Measurements from ENCODE around the gene HPSE2.

- TF ChIP-seq, protein P1, sequence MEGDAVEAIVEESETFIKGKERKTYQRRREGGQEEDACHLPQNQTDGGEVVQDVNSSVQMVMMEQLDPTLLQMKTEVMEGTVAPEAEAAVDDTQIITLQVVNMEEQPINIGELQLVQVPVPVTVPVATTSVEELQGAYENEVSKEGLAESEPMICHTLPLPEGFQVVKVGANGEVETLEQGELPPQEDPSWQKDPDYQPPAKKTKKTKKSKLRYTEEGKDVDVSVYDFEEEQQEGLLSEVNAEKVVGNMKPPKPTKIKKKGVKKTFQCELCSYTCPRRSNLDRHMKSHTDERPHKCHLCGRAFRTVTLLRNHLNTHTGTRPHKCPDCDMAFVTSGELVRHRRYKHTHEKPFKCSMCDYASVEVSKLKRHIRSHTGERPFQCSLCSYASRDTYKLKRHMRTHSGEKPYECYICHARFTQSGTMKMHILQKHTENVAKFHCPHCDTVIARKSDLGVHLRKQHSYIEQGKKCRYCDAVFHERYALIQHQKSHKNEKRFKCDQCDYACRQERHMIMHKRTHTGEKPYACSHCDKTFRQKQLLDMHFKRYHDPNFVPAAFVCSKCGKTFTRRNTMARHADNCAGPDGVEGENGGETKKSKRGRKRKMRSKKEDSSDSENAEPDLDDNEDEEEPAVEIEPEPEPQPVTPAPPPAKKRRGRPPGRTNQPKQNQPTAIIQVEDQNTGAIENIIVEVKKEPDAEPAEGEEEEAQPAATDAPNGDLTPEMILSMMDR (IDR thresholded peaks at IDR 0.05), result no peak
- TF ChIP-seq POLR2A (IDR thresholded peaks at IDR 0.05), result no peak
Observed at GRCh38 chr10:98482096-98482495, 753.6 kb downstream of the HPSE2 start.
